ENCODE data around the gene OPCML. TPM values are rescaled to one million over a fixed set of nuclear protein-coding genes. Genes with fewer than 3 reads are reported as not detected.

OPCML gene
- total RNA-seq, 1 donor from 2014 or later: 4.6 TPM

DNA sequence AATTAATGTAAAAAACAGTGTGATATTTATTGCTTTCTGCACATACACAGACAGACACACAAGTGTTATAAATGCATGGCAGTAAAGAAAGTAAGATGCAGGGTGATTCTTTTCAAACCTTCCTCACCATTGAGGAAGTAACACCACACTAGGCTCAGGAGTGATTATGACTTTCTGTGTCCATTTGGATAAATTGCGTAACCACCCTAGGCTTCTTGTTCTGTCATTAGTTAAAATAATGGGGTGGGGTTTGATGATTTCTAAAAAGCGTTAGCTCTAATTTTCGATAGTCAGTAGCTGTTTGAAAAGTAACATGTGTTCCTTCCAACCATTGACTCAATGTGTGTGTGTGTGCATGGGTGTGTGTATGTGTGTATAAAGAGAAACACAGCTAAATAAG, 1081.7 kb downstream of the OPCML start:
- Mint-ChIP-seq H3K27ac (no peak overlapping the region), H3K4me3 (no peak overlapping the region), H3K4me1 (ENCODE audit: unreplicated experiment) (peaks cover 33% of the 10 kb centered on the region), H3K36me3 (no peaks in the 10 kb centered on the region), H3K27me3 (peaks cover 14% of the 10 kb centered on the region), H3K9me3 (peaks cover 4% of the 10 kb centered on the region)
- no peak for TF ChIP-seq CTCF (conservative IDR thresholded peaks at IDR 0.05)
- DNase-seq (ENCODE audit: extremely low spot score, unreplicated experiment): no peak

GRCh38 chr11:132448334-132448995, 1083.8 kb downstream of the OPCML start:
- H3K4me3 Mint-ChIP-seq: no peak overlapping the region
- no peaks in the 10 kb centered on the region for H3K36me3 Mint-ChIP-seq
- peaks cover 4% of the 10 kb centered on the region for H3K9me3 Mint-ChIP-seq
- DNase-seq (ENCODE audit: extremely low spot score, unreplicated experiment): no peak
- H3K27ac Mint-ChIP-seq: no peak overlapping the region
- peaks cover 28% of the 10 kb centered on the region for H3K4me1 Mint-ChIP-seq (ENCODE audit: unreplicated experiment)
- no peak for TF ChIP-seq CTCF (conservative IDR thresholded peaks at IDR 0.05)
- peaks cover 11% of the 10 kb centered on the region for H3K27me3 Mint-ChIP-seq

GRCh38 chr11:132447761-132448160, 1084.5 kb downstream of the OPCML start:
- no peak for DNase-seq (ENCODE audit: extremely low spot score, unreplicated experiment)
- peaks cover 13% of the 10 kb centered on the region for H3K27me3 Mint-ChIP-seq

DNA sequence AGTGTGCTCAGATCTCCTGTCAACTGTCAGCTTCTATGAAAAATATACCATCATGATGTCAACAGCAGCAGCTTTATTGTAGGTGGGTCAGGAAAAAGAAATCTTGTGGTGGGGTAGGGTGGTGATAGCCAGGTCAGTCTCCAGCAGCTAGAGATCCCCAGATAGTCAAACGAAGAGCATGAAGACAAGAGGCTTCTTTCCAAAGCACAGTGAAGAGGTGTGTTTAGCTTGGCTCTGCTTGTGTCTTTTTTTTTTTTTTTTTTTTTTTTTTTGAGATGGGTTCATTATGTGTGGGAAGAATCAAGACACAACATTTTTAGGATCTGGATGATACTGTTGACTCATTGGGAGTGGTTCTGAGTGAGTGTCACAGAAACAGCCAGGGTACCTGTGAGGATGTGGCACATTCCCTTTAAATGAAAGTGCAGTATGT, 1086.4 kb downstream of the OPCML start:
- Mint-ChIP-seq H3K9me3 (peaks cover 4% of the 10 kb centered on the region), H3K36me3 (peaks cover 3% of the 10 kb centered on the region), H3K4me1 (ENCODE audit: unreplicated experiment) (peaks cover 13% of the 10 kb centered on the region), H3K27me3 (peaks cover 15% of the 10 kb centered on the region), H3K27ac (no peak overlapping the region), H3K4me3 (no peak overlapping the region)
- no peak for DNase-seq (ENCODE audit: extremely low spot score, unreplicated experiment)
- TF ChIP-seq CTCF (conservative IDR thresholded peaks at IDR 0.05): no peak

More at GRCh38 chr11:132447761-132448160, 1084.5 kb downstream of the OPCML start:
- Mint-ChIP-seq H3K27ac (no peak overlapping the region), H3K36me3 (no peaks in the 10 kb centered on the region), H3K4me1 (ENCODE audit: unreplicated experiment) (peaks cover 21% of the 10 kb centered on the region), H3K9me3 (peaks cover 4% of the 10 kb centered on the region), H3K4me3 (no peak overlapping the region)
- TF ChIP-seq CTCF (conservative IDR thresholded peaks at IDR 0.05): no peak

GRCh38 chr11:132444911-132445310, 1087.4 kb downstream of the OPCML start:
- no peak for DNase-seq (ENCODE audit: extremely low spot score, unreplicated experiment)
- H3K27ac Mint-ChIP-seq: no peak overlapping the region
- H3K27me3 Mint-ChIP-seq: peaks cover 15% of the 10 kb centered on the region
- H3K4me3 Mint-ChIP-seq: no peak overlapping the region
- peaks cover 14% of the 10 kb centered on the region for H3K4me1 Mint-ChIP-seq (ENCODE audit: unreplicated experiment)
- TF ChIP-seq CTCF (conservative IDR thresholded peaks at IDR 0.05): no peak
- H3K36me3 Mint-ChIP-seq: peaks cover 3% of the 10 kb centered on the region
- H3K9me3 Mint-ChIP-seq: peaks cover 4% of the 10 kb centered on the region

Data from type B pancreatic cell (in vitro differentiated cells).